Mesenchymal stem cell (in vitro differentiated cells and primary cell): ENCODE results near the gene CACNA1C.

Experiments used
- DNase-seq: peaks from one replicate; pipeline ENCODE4 v3.0.0-alpha.2; 2013
- H2AFZ ChIP-seq: one replicate; pipeline ENCODE4 v1.6.1; 2013; ENCODE audit warnings: low read depth, mild to moderate bottlenecking, control low read depth, inconsistent platforms, low read length, moderate library complexity
- H2AK5ac ChIP-seq: 2 replicates; pipeline ENCODE4 v1.6.1; 2013; ENCODE audit warnings: low read length, moderate library complexity, mild to moderate bottlenecking, inconsistent platforms; ENCODE audit not compliant: severe bottlenecking
- H2BK120ac ChIP-seq: one replicate; pipeline ENCODE4 v1.6.1; 2013; ENCODE audit warnings: low read depth, mild to moderate bottlenecking, inconsistent platforms, low read length, moderate library complexity
- H2BK12ac ChIP-seq, 2 experiments: one replicate each; pipeline ENCODE4 v1.6.1; 2013; ENCODE audit warnings: inconsistent platforms in 2 of 2, low read length in 2 of 2, mild to moderate bottlenecking in 2 of 2, moderate library complexity in 2 of 2, control low read depth in 1 of 2
- H2BK15ac ChIP-seq: one replicate; pipeline ENCODE4 v1.6.1; 2013; ENCODE audit warnings: mild to moderate bottlenecking, low read depth, inconsistent platforms; ENCODE audit not compliant: poor library complexity, severe bottlenecking
- H2BK5ac ChIP-seq: 2 replicates; pipeline ENCODE4 v1.6.1; 2013; ENCODE audit warnings: low read depth, mild to moderate bottlenecking, low read length, control low read depth, inconsistent platforms; ENCODE audit not compliant: poor library complexity, severe bottlenecking
- H3K14ac ChIP-seq, 2 experiments: one replicate each; pipeline ENCODE4 v1.6.1; 2013; ENCODE audit warnings: inconsistent platforms in 2 of 2, low read length in 2 of 2, control low read depth in 1 of 2, mild to moderate bottlenecking in 1 of 2, moderate library complexity in 1 of 2
- H3K18ac ChIP-seq, 2 experiments: one replicate each; pipeline ENCODE4 v1.6.1; 2013; ENCODE audit warnings: inconsistent platforms in 2 of 2, low read length in 2 of 2, control low read depth in 1 of 2, low read depth in 1 of 2, mild to moderate bottlenecking in 1 of 2
- H3K23ac ChIP-seq, 2 experiments: one replicate each; pipeline ENCODE4 v1.6.1; 2013; ENCODE audit warnings: inconsistent platforms in 2 of 2, low read length in 2 of 2, mild to moderate bottlenecking in 2 of 2, moderate library complexity in 2 of 2, control low read depth in 1 of 2
- H3K27ac ChIP-seq: 2 replicates; pipeline ENCODE4 v1.5.1; 2013; ENCODE audit warnings: mild to moderate bottlenecking, moderate library complexity, low read length, control low read depth, inconsistent platforms; ENCODE audit not compliant: poor library complexity, severe bottlenecking
- H3K27me3 ChIP-seq, 2 experiments: 2 replicates each; pipeline versions ENCODE4 v1.6.1 to v1.7.0; 2013; ENCODE audit warnings: low read length in 2 of 2, mild to moderate bottlenecking in 2 of 2, moderate library complexity in 2 of 2, control low read depth in 1 of 2, inconsistent platforms in 1 of 2; ENCODE audit not compliant: control insufficient read depth in 1 of 2, insufficient read depth in 1 of 2
- H3K36me3 ChIP-seq, 2 experiments: 2 replicates each; pipeline versions ENCODE4 v1.6.1 to v1.7.0; 2013; ENCODE audit warnings: low read length in 2 of 2, control low read depth in 1 of 2, inconsistent platforms in 1 of 2, low read depth in 1 of 2, mild to moderate bottlenecking in 1 of 2; ENCODE audit not compliant: insufficient read depth in 2 of 2, control insufficient read depth in 1 of 2
- H3K4ac ChIP-seq, 2 experiments: one replicate each; pipeline ENCODE4 v1.6.1; 2013; ENCODE audit warnings: inconsistent platforms in 2 of 2, low read length in 2 of 2, mild to moderate bottlenecking in 2 of 2, moderate library complexity in 2 of 2, control low read depth in 1 of 2, low read depth in 1 of 2
- H3K4me1 ChIP-seq: 2 replicates; pipeline ENCODE4 v1.6.1; 2013; ENCODE audit warnings: low read depth, low read length, control low read depth; ENCODE audit not compliant: control insufficient read depth, insufficient read depth
- H3K4me2 ChIP-seq: 2 replicates; pipeline ENCODE4 v1.6.1; 2013; ENCODE audit warnings: low read length, mild to moderate bottlenecking, inconsistent platforms; ENCODE audit not compliant: poor library complexity, severe bottlenecking
- H3K4me3 ChIP-seq, 2 experiments: 2 replicates each; pipeline versions ENCODE4 v1.5.1 to v1.7.0; 2013; ENCODE audit warnings: low read length in 2 of 2, mild to moderate bottlenecking in 2 of 2, control low read depth in 1 of 2, low read depth in 1 of 2; ENCODE audit not compliant: insufficient read depth in 1 of 2
- H3K79me1 ChIP-seq: replicated peaks from 2 replicates; pipeline ENCODE4 v1.6.1; 2013; ENCODE audit warnings: mild to moderate bottlenecking, control low read depth, low read length, inconsistent platforms; ENCODE audit not compliant: poor library complexity, severe bottlenecking
- H3K9ac ChIP-seq: 2 replicates; pipeline ENCODE4 v1.7.0; 2013; ENCODE audit warnings: mild to moderate bottlenecking, low read length, moderate library complexity
- H3K9me3 ChIP-seq: 2 replicates; pipeline ENCODE4 v1.7.0; 2013; ENCODE audit warnings: mild to moderate bottlenecking, low read length; ENCODE audit not compliant: control insufficient read depth
- H4K8ac ChIP-seq: one replicate; pipeline ENCODE4 v1.6.1; 2013; ENCODE audit warnings: inconsistent platforms, mild to moderate bottlenecking, low read length, moderate library complexity
- H4K91ac ChIP-seq: one replicate; pipeline ENCODE4 v1.6.1; 2013; ENCODE audit warnings: mild to moderate bottlenecking, low read length, inconsistent platforms
- WGBS: methylation state at CpG from one replicate; pipeline ENCODE4 v1.1.7; 2013; ENCODE audit warnings: mixed read lengths; 5-methylcytosine and 5-hydroxymethylcytosine counted together

CACNA1C gene

DNA sequence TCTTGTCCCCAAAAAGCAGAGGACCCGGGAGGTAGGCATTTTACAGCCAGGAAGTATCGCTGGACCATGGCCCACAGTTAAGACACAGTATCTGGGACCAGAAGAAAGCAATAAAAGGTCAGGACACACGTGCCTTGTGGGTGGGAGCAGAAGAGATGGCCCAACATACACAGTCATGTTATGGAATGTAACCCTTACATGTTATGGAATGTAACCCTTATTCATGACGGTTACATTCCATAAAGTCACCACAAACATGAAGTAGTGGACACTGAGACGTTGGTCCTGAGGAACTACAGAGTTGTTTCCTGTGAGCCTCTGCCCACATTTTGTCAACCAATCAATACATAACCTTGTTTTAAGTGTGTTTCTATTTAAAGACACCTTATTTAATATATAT, 456.4 kb downstream of the CACNA1C start:
- H3K27me3 ChIP-seq, result peaks cover 0 to 6% of the 10 kb centered on the region in 2 experiments
- no peak overlapping the region for H2BK12ac ChIP-seq
- no peak overlapping the region for H2AK5ac ChIP-seq
- no peak overlapping the region for H2AFZ ChIP-seq
- H3K14ac ChIP-seq, result no peak overlapping the region
- H3K9ac ChIP-seq, result no peak overlapping the region
- no peak overlapping the region for H2BK120ac ChIP-seq
- no peaks in the 10 kb centered on the region for H3K4me1 ChIP-seq
- no peak for DNase-seq
- no peak overlapping the region for H3K23ac ChIP-seq
- H3K18ac ChIP-seq, result no peak overlapping the region
- H3K79me1 ChIP-seq, result no peaks in the 10 kb centered on the region
- no peak overlapping the region for H4K91ac ChIP-seq
- peaks cover 0 to 25% of the 10 kb centered on the region in 2 experiments for H3K36me3 ChIP-seq
- H3K27ac ChIP-seq, result no peak overlapping the region
- no peak overlapping the region for H3K4me3 ChIP-seq
- no peak overlapping the region for H3K4ac ChIP-seq
- H2BK15ac ChIP-seq, result no peak overlapping the region
- H2BK5ac ChIP-seq, result no peak overlapping the region
- H4K8ac ChIP-seq, result no peak overlapping the region
- no peak overlapping the region for H3K4me2 ChIP-seq
- 81% methylated on average over 5 of the region's 5 CpGs for WGBS
- no peaks in the 10 kb centered on the region for H3K9me3 ChIP-seq

DNA sequence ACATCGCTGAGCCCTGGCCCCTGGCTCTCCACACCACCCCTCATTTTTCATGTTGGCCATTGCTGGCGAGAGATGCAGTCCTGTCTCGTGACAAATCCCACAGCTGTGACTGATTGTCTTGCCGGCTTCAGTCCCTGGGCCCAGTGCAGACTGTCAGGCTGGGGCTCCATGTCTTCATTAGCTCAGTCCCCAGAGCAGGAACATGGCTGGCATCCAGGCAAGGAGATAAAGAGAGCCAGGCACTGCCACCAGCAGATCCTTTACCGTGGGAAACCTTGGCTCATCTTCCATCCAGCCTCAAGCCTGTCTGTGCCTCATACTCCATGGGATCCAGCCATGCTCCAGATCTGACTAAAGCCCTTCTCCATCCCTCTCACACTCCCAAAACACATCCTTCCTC, 457.3 kb downstream of the CACNA1C start:
- Histone ChIP-seq H2BK120ac (no peak overlapping the region), H2BK15ac (no peak overlapping the region), H3K4me1 (no peaks in the 10 kb centered on the region), H2AK5ac (no peak overlapping the region), H3K27me3 (peaks cover 0 to 6% of the 10 kb centered on the region in 2 experiments), H2BK5ac (no peak overlapping the region), H3K18ac (no peak overlapping the region), H3K79me1 (no peaks in the 10 kb centered on the region), H3K4me3 (no peak overlapping the region), H2AFZ (no peak overlapping the region), H3K36me3 (peaks cover 0 to 32% of the 10 kb centered on the region in 2 experiments), H3K4ac (no peak overlapping the region), H3K9ac (no peak overlapping the region), H2BK12ac (no peak overlapping the region), H3K4me2 (no peak overlapping the region), H3K23ac (no peak overlapping the region), H3K27ac (no peak overlapping the region), H3K9me3 (no peaks in the 10 kb centered on the region), H4K91ac (no peak overlapping the region), H3K14ac (no peak overlapping the region), H4K8ac (no peak overlapping the region)
- WGBS, result 93% methylated on average over 5 of the region's 5 CpGs
- no peak for DNase-seq

DNA sequence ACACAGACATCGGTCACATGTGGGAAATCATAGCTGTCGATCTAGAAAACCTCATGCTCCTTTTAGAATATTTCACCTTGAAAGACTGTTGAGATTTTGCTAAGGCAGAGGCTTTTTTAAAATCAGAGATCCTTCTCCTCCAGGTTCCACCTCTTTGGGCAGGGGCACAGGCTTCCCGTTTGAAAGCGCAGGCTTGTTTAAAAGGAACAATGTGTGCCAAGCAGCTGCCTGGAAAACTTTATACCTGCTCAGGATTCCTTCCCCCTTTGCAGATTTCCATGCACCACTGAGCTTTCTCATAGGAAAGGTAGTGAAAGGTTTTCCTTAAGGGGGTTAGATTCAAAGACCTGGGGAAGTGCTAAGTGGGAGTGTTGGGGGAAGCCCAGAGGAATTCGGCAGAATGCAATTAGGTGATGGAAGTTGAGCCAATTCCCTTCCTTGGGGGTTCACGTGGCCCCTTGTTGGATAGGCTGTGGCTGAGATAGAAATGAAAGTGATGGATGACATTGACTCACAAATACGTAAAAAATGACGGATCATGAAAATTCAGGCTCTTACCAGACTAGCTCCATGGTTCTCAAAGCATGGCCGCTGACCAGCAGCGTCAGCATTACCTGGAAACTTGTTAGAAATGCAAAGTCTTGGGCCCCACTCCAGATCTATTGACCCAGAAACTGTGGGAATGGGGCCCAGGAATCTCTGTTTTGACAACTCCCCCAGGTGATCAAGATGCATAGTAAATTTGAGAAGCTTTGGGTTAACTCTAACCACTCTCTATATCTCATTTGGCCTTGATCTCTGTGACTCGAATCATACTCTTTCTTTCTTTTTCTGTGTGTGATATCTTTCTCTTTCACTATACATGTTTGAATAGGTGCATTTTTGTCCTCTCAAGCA, 460.6 kb downstream of the CACNA1C start:
- no peak overlapping the region for H4K8ac ChIP-seq
- H3K18ac ChIP-seq, result no peak overlapping the region
- no peaks in the 10 kb centered on the region for H3K4me1 ChIP-seq
- no peak overlapping the region for H2AFZ ChIP-seq
- 92% methylated on average over 10 of the region's 11 CpGs for WGBS
- H3K23ac ChIP-seq, result no peak overlapping the region
- peaks cover 0 to 50% of the 10 kb centered on the region in 2 experiments for H3K36me3 ChIP-seq
- no peak overlapping the region for H3K4me3 ChIP-seq
- H3K79me1 ChIP-seq, result no peaks in the 10 kb centered on the region
- H2BK120ac ChIP-seq, result no peak overlapping the region
- no peaks in the 10 kb centered on the region for H3K27me3 ChIP-seq
- H4K91ac ChIP-seq, result no peak overlapping the region
- H3K4ac ChIP-seq, result no peak overlapping the region
- no peak for DNase-seq
- no peak overlapping the region for H2BK12ac ChIP-seq
- no peaks in the 10 kb centered on the region for H3K9me3 ChIP-seq
- H2BK15ac ChIP-seq, result no peak overlapping the region
- H3K9ac ChIP-seq, result no peak overlapping the region
- H2BK5ac ChIP-seq, result no peak overlapping the region
- H2AK5ac ChIP-seq, result no peak overlapping the region
- no peak overlapping the region for H3K14ac ChIP-seq
- no peak overlapping the region for H3K27ac ChIP-seq
- no peak overlapping the region for H3K4me2 ChIP-seq

DNA sequence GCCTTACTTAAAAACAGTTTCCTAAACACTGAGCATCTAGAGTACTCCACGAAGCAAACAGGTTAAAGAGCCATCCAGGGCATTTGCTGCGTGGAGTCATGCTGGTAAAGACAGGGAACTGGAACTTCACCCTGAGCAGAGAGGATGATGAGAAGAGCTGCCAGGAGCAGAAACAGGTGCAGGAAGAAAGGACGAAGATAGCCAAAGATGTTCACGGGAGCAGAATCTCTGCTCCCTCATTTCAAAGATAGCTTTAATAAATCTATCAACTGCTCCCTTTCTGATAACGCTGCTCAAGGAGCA, 461.2 kb downstream of the CACNA1C start:
- H3K36me3 ChIP-seq, result peaks cover 0 to 55% of the 10 kb centered on the region in 2 experiments
- no peak overlapping the region for H3K18ac ChIP-seq
- no peaks in the 10 kb centered on the region for H3K79me1 ChIP-seq
- H3K4me1 ChIP-seq, result no peaks in the 10 kb centered on the region
- H2BK120ac ChIP-seq, result no peak overlapping the region
- H2BK15ac ChIP-seq, result no peak overlapping the region
- no peak overlapping the region for H3K14ac ChIP-seq
- peaks cover under 1% of the 10 kb centered on the region for H3K9me3 ChIP-seq
- H3K27ac ChIP-seq, result no peak overlapping the region
- no peak overlapping the region for H3K4me2 ChIP-seq
- H3K23ac ChIP-seq, result no peak overlapping the region
- no peak overlapping the region for H3K4ac ChIP-seq
- no peak for DNase-seq
- H3K27me3 ChIP-seq, result no peaks in the 10 kb centered on the region
- no peak overlapping the region for H2BK5ac ChIP-seq
- no peak overlapping the region for H4K8ac ChIP-seq
- WGBS, result 87% methylated on average over 4 of the region's 5 CpGs
- H2AFZ ChIP-seq, result no peak overlapping the region
- H2BK12ac ChIP-seq, result no peak overlapping the region
- H4K91ac ChIP-seq, result no peak overlapping the region
- no peak overlapping the region for H3K9ac ChIP-seq
- H2AK5ac ChIP-seq, result no peak overlapping the region
- H3K4me3 ChIP-seq, result no peak overlapping the region
